ENCODE results near the gene STIM2.

STIM2 gene

DNA sequence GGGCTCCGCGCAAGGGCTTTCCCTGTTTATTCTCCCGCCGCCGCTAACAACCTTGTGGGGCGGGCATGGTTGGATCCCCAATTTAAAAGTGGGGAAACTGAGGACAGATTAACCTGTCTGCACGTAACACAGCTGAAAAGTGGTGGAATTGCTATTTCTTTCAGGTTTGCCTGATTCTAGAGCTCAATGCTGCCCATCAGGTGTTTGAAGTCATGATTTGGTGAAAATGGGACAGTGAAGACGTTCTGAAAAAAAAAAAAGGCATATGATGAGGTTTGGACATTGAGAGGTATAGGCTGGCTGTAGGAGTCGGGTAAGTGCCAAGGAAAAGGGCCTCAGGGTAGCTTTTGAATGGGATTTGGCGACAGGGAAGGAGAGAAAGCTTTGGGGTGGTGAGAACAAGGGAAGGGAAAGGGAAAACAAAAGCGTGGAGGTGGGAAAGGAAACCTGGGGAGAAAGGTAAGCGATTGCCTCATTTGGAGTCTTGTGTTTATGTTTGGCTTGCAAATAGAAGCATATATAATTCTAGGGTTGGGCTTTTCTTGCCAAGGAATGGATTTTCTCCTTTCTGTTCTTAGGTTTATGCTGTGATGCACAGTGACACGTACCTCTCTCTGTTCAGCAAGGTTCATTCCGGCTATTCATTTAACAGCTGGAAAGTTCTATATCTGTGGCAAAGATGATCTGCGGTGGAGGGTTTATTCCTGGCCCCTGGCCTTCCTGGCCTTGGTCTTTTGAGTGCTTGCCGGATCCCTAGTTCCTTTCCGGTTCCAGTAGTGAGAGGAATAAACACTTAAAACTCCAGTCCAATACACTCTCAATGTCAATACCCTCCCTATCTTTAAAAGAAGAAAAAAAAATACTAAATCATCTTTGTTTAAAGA, 2.4 kb upstream of the STIM2 start:
- H4K12ac ChIP-seq (ENCODE audit: low read depth, low read length), result peak overlapping the region; percentile 69

DNA sequence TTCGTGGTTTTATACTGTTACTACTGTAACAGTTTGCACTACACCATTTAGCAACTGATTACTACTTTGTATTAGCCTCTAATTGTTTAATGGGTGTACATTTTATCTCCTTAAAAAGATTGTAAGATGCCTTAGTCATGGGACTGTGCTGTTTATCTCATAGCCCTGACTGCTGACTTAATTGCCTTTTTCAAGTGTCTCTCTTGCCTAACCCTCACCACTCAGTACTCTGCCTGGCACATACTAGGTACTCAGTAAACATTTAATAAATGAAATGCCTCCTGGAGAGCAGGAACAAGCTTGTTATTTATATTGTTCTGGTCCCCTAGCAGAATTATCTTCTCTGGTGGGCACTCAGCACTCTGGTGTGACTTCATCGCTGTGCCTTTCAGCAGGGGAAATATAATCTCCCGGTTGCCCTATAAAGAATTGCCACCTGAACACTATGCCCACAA, 1.7 kb upstream of the STIM2 start:
- Histone ChIP-seq H2AFZ (ENCODE audit: insufficient read depth, low read length, poor library complexity) (no peak overlapping the region), H4K12ac (ENCODE audit: low read depth, low read length) (no peak overlapping the region), H3K14ac (ENCODE audit: low read length) (no peak overlapping the region), H3K9ac (ENCODE audit: low read length) (no peak overlapping the region), H3K27me3 (ENCODE audit: insufficient read depth, low read length) (no peaks in the 10 kb centered on the region), H4K8ac (ENCODE audit: low read depth, low read length) (no peak overlapping the region), H2BK5ac (ENCODE audit: low read depth, low read length, poor library complexity) (no peak overlapping the region), H3K79me2 (ENCODE audit: control insufficient read depth, insufficient read depth, low read length, poor library complexity) (peaks cover 6% of the 10 kb centered on the region), H3K9me3 (ENCODE audit: insufficient read depth, low read depth, low read length) (no peaks in the 10 kb centered on the region), H3K4ac (ENCODE audit: low read depth, low read length) (no peak overlapping the region), H3K23ac (ENCODE audit: low read length) (no peak overlapping the region), H3K4me1 (ENCODE audit: control insufficient read depth in 1 of 2, insufficient read depth in 2 of 2, low read length in 2 of 2) (peaks cover 6 to 8% of the 10 kb centered on the region in 2 experiments), H3K4me3 (ENCODE audit: low read depth, low read length) (no peak overlapping the region), H2BK12ac (ENCODE audit: low read length) (no peak overlapping the region), H3K36me3 (ENCODE audit: control insufficient read depth in 1 of 2, insufficient read depth in 2 of 2, low read length in 2 of 2) (no peaks in the 10 kb centered on the region), H3K27ac (ENCODE audit: low read depth, low read length) (no peak overlapping the region), H3K79me1 (ENCODE audit: low read length) (peaks cover 18% of the 10 kb centered on the region), H4K91ac (ENCODE audit: low read depth, low read length) (no peak overlapping the region), H2AK5ac (ENCODE audit: low read length) (no peak overlapping the region), H3K4me2 (ENCODE audit: low read length) (peak overlapping the region; percentile 14), H3K18ac (ENCODE audit: low read length) (no peak overlapping the region), H2BK120ac (ENCODE audit: insufficient read depth, low read length, poor library complexity) (no peak overlapping the region)
- no CpG with 5 or more reads among the region's 3 CpGs for WGBS (ENCODE audit: extremely low coverage, insufficient coverage, insufficient read length)
- DNase-seq, result no peak

More for the DNA sequence above, 2.4 kb upstream of the STIM2 start:
- WGBS (ENCODE audit: extremely low coverage, insufficient coverage, insufficient read length), result no CpG with 5 or more reads among the region's 17 CpGs
- H3K79me2 ChIP-seq (ENCODE audit: control insufficient read depth, insufficient read depth, low read length, poor library complexity), result peaks cover 6% of the 10 kb centered on the region
- peak overlapping the region; percentile 24 for H2AFZ ChIP-seq (ENCODE audit: insufficient read depth, low read length, poor library complexity)
- H4K8ac ChIP-seq (ENCODE audit: low read depth, low read length), result peak overlapping the region; percentile 81
- H3K4me3 ChIP-seq (ENCODE audit: low read depth, low read length), result peak overlapping the region; percentile 79
- peak overlapping the region; percentile 63 for H3K27ac ChIP-seq (ENCODE audit: low read depth, low read length)
- H3K4ac ChIP-seq (ENCODE audit: low read depth, low read length), result peak overlapping the region; percentile 55
- no peak overlapping the region for H3K23ac ChIP-seq (ENCODE audit: low read length)
- H3K79me1 ChIP-seq (ENCODE audit: low read length), result peaks cover 18% of the 10 kb centered on the region
- H3K9me3 ChIP-seq (ENCODE audit: insufficient read depth, low read depth, low read length), result no peaks in the 10 kb centered on the region
- H2BK120ac ChIP-seq (ENCODE audit: insufficient read depth, low read length, poor library complexity), result peak overlapping the region; percentile 34
- H3K18ac ChIP-seq (ENCODE audit: low read length), result peak overlapping the region; percentile 81
- H3K36me3 ChIP-seq (ENCODE audit: control insufficient read depth in 1 of 2, insufficient read depth in 2 of 2, low read length in 2 of 2), result no peaks in the 10 kb centered on the region
- peak overlapping the region; percentile 80 for H3K9ac ChIP-seq (ENCODE audit: low read length)
- H2AK5ac ChIP-seq (ENCODE audit: low read length), result no peak overlapping the region
- no peak overlapping the region for H2BK12ac ChIP-seq (ENCODE audit: low read length)
- H3K27me3 ChIP-seq (ENCODE audit: insufficient read depth, low read length), result no peaks in the 10 kb centered on the region
- no peak for DNase-seq
- H3K4me1 ChIP-seq (ENCODE audit: control insufficient read depth in 1 of 2, insufficient read depth in 2 of 2, low read length in 2 of 2), result peaks cover 6 to 8% of the 10 kb centered on the region in 2 experiments
- peak overlapping the region; percentile 86 for H3K4me2 ChIP-seq (ENCODE audit: low read length)
- peak overlapping the region; percentile 4 for H2BK5ac ChIP-seq (ENCODE audit: low read depth, low read length, poor library complexity)
- peak overlapping the region; percentile 63 for H3K14ac ChIP-seq (ENCODE audit: low read length)
- H4K91ac ChIP-seq (ENCODE audit: low read depth, low read length), result peak overlapping the region; percentile 68

DNA sequence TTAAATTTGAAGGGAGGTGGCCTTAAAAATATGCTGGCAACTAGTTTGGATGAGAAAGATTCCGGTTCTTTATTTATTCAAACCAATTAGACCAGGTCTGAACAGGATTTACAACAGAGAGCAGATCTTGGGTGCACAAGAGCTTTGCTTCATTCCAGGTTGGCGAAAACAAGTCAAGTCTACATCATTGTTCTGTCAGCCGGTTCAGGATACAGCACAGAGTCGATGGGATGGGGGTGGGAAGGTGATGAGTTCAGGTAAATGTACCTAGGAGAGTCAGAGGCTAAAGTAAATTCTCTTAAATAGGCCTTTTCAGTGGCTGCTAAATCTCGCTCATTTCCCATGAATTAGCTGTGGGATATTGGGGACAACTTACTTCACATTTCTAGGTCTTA, 882 bp upstream of the STIM2 start:
- no peak for DNase-seq
- H3K27me3 ChIP-seq (ENCODE audit: insufficient read depth, low read length), result no peaks in the 10 kb centered on the region
- no peak overlapping the region for H2BK120ac ChIP-seq (ENCODE audit: insufficient read depth, low read length, poor library complexity)
- peak overlapping the region; percentile 53 for H3K4me3 ChIP-seq (ENCODE audit: low read depth, low read length)
- no peak overlapping the region for H3K4ac ChIP-seq (ENCODE audit: low read depth, low read length)
- peak overlapping the region; percentile 48 for H4K91ac ChIP-seq (ENCODE audit: low read depth, low read length)
- no CpG with 5 or more reads among the region's 5 CpGs for WGBS (ENCODE audit: extremely low coverage, insufficient coverage, insufficient read length)
- H3K4me1 ChIP-seq (ENCODE audit: control insufficient read depth in 1 of 2, insufficient read depth in 2 of 2, low read length in 2 of 2), result peaks cover 6 to 8% of the 10 kb centered on the region in 2 experiments
- H4K8ac ChIP-seq (ENCODE audit: low read depth, low read length), result no peak overlapping the region
- no peaks in the 10 kb centered on the region for H3K9me3 ChIP-seq (ENCODE audit: insufficient read depth, low read depth, low read length)
- no peak overlapping the region for H3K23ac ChIP-seq (ENCODE audit: low read length)
- H4K12ac ChIP-seq (ENCODE audit: low read depth, low read length), result no peak overlapping the region
- H3K27ac ChIP-seq (ENCODE audit: low read depth, low read length), result peak overlapping the region; percentile 58
- H3K14ac ChIP-seq (ENCODE audit: low read length), result no peak overlapping the region
- no peak overlapping the region for H2BK12ac ChIP-seq (ENCODE audit: low read length)
- H3K4me2 ChIP-seq (ENCODE audit: low read length), result peak overlapping the region; percentile 82
- peak overlapping the region; percentile 45 for H3K9ac ChIP-seq (ENCODE audit: low read length)
- H2BK5ac ChIP-seq (ENCODE audit: low read depth, low read length, poor library complexity), result no peak overlapping the region
- H3K79me2 ChIP-seq (ENCODE audit: control insufficient read depth, insufficient read depth, low read length, poor library complexity), result peaks cover 6% of the 10 kb centered on the region
- H3K36me3 ChIP-seq (ENCODE audit: control insufficient read depth in 1 of 2, insufficient read depth in 2 of 2, low read length in 2 of 2), result no peaks in the 10 kb centered on the region
- H2AFZ ChIP-seq (ENCODE audit: insufficient read depth, low read length, poor library complexity), result no peak overlapping the region
- no peak overlapping the region for H2AK5ac ChIP-seq (ENCODE audit: low read length)
- peaks cover 18% of the 10 kb centered on the region for H3K79me1 ChIP-seq (ENCODE audit: low read length)
- no peak overlapping the region for H3K18ac ChIP-seq (ENCODE audit: low read length)

DNA sequence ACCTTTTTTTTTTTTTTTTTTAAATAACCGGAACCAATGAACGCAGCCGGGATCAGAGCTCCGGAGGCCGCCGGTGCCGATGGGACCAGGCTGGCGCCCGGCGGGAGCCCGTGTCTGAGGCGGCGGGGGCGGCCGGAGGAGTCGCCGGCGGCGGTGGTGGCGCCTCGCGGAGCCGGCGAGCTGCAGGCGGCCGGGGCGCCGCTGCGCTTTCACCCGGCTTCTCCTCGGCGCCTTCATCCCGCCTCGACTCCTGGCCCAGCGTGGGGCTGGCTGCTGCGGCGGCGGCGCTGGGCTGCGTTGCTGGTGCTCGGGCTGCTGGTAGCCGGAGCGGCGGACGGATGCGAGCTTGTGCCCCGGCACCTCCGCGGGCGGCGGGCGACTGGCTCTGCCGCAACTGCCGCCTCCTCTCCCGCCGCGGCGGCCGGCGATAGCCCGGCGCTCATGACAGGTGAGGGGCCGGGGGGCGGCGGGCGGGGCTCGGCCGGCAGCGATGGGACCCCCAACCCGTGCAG, 337 bp downstream of the STIM2 start:
- no CpG with 5 or more reads among the region's 70 CpGs for WGBS (ENCODE audit: extremely low coverage, insufficient coverage, insufficient read length)
- H3K27me3 ChIP-seq (ENCODE audit: insufficient read depth, low read length), result no peaks in the 10 kb centered on the region

More for the DNA sequence above, 337 bp downstream of the STIM2 start:
- Histone ChIP-seq H3K4me3 (ENCODE audit: low read depth, low read length) (peak overlapping the region; percentile 92), H2AK5ac (ENCODE audit: low read length) (no peak overlapping the region), H3K36me3 (ENCODE audit: control insufficient read depth in 1 of 2, insufficient read depth in 2 of 2, low read length in 2 of 2) (no peaks in the 10 kb centered on the region), H3K9me3 (ENCODE audit: insufficient read depth, low read depth, low read length) (no peaks in the 10 kb centered on the region), H3K27ac (ENCODE audit: low read depth, low read length) (peak overlapping the region; percentile 92), H3K14ac (ENCODE audit: low read length) (peak overlapping the region; percentile 80), H3K18ac (ENCODE audit: low read length) (peak overlapping the region; percentile 92), H3K79me2 (ENCODE audit: control insufficient read depth, insufficient read depth, low read length, poor library complexity) (peaks cover 6% of the 10 kb centered on the region), H3K4me1 (ENCODE audit: control insufficient read depth in 1 of 2, insufficient read depth in 2 of 2, low read length in 2 of 2) (peaks cover 6 to 8% of the 10 kb centered on the region in 2 experiments), H3K9ac (ENCODE audit: low read length) (peak overlapping the region; percentile 73), H2BK12ac (ENCODE audit: low read length) (peak overlapping the region; percentile 24), H2BK5ac (ENCODE audit: low read depth, low read length, poor library complexity) (peak overlapping the region; percentile 93), H3K23ac (ENCODE audit: low read length) (no peak overlapping the region), H2AFZ (ENCODE audit: insufficient read depth, low read length, poor library complexity) (peak overlapping the region; percentile 86), H2BK120ac (ENCODE audit: insufficient read depth, low read length, poor library complexity) (peak overlapping the region; percentile 49), H3K79me1 (ENCODE audit: low read length) (peaks cover 18% of the 10 kb centered on the region), H4K8ac (ENCODE audit: low read depth, low read length) (peak overlapping the region; percentile 76), H3K4me2 (ENCODE audit: low read length) (peak overlapping the region; percentile 94), H4K91ac (ENCODE audit: low read depth, low read length) (peak overlapping the region; percentile 35), H4K12ac (ENCODE audit: low read depth, low read length) (peak overlapping the region; percentile 36), H3K4ac (ENCODE audit: low read depth, low read length) (peak overlapping the region; percentile 47)
- DNase-seq, result peak; percentile 73 to 81
